Measurements from ENCODE around the gene GPR4. TPM values are rescaled to one million over a fixed set of nuclear protein-coding genes. Genes with fewer than 3 reads are reported as not detected.

Gene GPR4
- total and polyA plus RNA-seq, 2 experiments from 2014 or later, result 0.10 TPM; not detected in 1

DNA sequence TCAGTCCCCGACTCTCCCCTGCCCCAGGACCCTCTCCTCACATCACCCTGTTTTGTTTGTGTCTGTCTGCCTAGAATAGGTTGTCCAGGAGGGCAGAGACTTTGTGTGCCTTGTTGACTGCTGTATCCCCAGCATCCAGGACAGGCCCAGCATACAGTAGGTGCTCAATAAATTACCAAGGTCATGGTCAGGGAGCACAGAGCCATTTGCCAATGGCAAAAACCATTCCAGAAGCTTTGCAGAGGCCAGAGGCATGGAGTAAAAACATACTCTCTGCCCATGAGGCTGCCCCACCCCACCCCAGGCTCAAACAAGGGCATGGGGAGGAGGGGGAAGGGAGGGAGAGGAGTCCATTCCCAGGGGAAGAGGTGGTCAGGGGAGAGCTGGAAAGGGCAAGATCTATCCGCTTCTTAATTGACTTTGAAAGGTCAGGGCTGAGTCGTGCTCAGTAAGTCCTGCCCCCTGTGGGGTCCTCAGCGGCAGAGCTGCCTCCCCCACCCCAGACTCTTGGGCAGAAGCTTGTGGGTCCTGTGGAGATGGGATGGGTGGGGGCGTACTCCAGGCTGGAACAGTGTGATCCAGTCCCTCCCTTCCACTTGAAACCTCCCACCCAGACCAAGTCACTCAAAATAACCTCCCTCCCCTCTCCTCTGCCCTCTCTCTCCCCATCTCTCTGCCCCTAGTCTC lies 4.4 kb downstream of the GPR4 start:
- H3K79me2 ChIP-seq, result no peaks in the 10 kb centered on the region
- H2AFZ ChIP-seq, result no peak overlapping the region
- H3K36me3 ChIP-seq (replicated peaks; ENCODE audit: insufficient read depth, low read depth), result no peaks in the 10 kb centered on the region
- TF ChIP-seq EZH2phosphoT487 (IDR thresholded peaks at IDR 0.05; ENCODE audit: low read depth, severe bottlenecking, unreplicated experiment) (no peak), EZH2 (IDR thresholded peaks at IDR 0.05; ENCODE audit: borderline replicate concordance) (no peak)
- TF ChIP-seq, protein P1, sequence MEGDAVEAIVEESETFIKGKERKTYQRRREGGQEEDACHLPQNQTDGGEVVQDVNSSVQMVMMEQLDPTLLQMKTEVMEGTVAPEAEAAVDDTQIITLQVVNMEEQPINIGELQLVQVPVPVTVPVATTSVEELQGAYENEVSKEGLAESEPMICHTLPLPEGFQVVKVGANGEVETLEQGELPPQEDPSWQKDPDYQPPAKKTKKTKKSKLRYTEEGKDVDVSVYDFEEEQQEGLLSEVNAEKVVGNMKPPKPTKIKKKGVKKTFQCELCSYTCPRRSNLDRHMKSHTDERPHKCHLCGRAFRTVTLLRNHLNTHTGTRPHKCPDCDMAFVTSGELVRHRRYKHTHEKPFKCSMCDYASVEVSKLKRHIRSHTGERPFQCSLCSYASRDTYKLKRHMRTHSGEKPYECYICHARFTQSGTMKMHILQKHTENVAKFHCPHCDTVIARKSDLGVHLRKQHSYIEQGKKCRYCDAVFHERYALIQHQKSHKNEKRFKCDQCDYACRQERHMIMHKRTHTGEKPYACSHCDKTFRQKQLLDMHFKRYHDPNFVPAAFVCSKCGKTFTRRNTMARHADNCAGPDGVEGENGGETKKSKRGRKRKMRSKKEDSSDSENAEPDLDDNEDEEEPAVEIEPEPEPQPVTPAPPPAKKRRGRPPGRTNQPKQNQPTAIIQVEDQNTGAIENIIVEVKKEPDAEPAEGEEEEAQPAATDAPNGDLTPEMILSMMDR (IDR thresholded peaks at IDR 0.05; ENCODE audit: poor library complexity), result no peak
- no peaks in the 10 kb centered on the region for H3K9me3 ChIP-seq (ENCODE audit: low read depth)
- H3K27ac ChIP-seq, result no peak overlapping the region
- 24% methylated on average over 4 of the region's 5 CpGs for WGBS (ENCODE audit: low lambda C conversion rate, missing lambda C conversion rate)
- no peaks in the 10 kb centered on the region for H3K9me2 ChIP-seq (replicated peaks; ENCODE audit: insufficient read depth)
- peaks cover 73% of the 10 kb centered on the region for H3K27me3 ChIP-seq
- no peak overlapping the region for H3K4me3 ChIP-seq
- H4K20me1 ChIP-seq (ENCODE audit: insufficient read depth, poor library complexity, severe bottlenecking), result no peaks in the 10 kb centered on the region
- peaks cover 3% of the 10 kb centered on the region for H3K4me1 ChIP-seq (ENCODE audit: insufficient read depth)
- DNase-seq (ENCODE audit: low spot score), result no peak
- H3K4me2 ChIP-seq, result peak overlapping the region; percentile 57

DNA sequence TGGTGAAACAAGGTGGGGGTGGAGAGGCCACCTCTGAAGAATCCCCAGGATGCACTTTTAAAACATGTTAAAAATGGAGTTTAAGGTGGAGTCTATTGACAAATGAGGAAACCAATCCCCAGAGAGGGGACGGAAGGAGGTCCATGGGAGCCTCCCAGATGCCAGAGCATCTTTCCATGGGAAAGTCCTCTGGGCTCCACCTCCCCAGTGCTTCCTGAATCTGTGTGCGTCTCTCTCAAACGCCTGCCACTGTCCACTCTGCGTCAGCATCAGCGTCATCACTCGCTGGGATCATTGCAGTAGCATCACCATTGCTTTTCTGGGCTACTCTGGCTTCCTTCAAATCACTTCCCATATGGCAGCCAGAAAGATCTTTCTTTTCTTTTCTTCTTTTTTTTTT lies 6.2 kb downstream of the GPR4 start:
- H3K36me3 ChIP-seq (replicated peaks; ENCODE audit: insufficient read depth, low read depth), result no peaks in the 10 kb centered on the region
- TF ChIP-seq, protein P1 (IDR thresholded peaks at IDR 0.05; ENCODE audit: poor library complexity), result no peak
- no peak for TF ChIP-seq EZH2 (IDR thresholded peaks at IDR 0.05; ENCODE audit: borderline replicate concordance)
- no peak for TF ChIP-seq EZH2phosphoT487 (IDR thresholded peaks at IDR 0.05; ENCODE audit: low read depth, severe bottlenecking, unreplicated experiment)
- no peak overlapping the region for H3K4me2 ChIP-seq
- H3K9me3 ChIP-seq (ENCODE audit: low read depth), result no peaks in the 10 kb centered on the region
- H3K79me2 ChIP-seq, result no peaks in the 10 kb centered on the region
- H3K27ac ChIP-seq, result no peak overlapping the region
- H3K4me1 ChIP-seq (ENCODE audit: insufficient read depth), result peaks cover 3% of the 10 kb centered on the region
- H4K20me1 ChIP-seq (ENCODE audit: insufficient read depth, poor library complexity, severe bottlenecking), result no peaks in the 10 kb centered on the region
- DNase-seq (ENCODE audit: low spot score), result no peak
- WGBS (ENCODE audit: low lambda C conversion rate, missing lambda C conversion rate), result 75% methylated on average over 6 of the region's 6 CpGs
- H2AFZ ChIP-seq, result no peak overlapping the region
- no peaks in the 10 kb centered on the region for H3K9me2 ChIP-seq (replicated peaks; ENCODE audit: insufficient read depth)
- H3K27me3 ChIP-seq, result peaks cover 56% of the 10 kb centered on the region
- no peak overlapping the region for H3K4me3 ChIP-seq

DNA sequence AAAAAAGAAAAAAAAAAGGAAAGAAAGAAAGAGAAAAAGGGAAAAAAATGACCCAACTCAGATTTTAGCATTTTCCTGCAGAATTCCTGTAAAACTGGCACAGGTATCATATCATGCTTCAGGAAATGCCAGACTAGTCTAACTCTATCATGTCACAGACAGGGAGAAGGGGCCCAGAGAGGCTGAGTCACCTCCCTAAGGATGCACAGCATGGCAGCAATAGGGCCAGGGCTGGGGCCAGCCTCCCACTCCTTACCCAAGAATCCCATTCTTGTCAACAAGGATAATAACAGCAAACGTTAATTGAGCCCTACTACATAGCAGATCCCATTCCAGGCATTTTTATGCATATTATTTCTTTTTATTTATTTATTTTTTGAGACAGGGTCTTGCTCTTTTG lies 8.5 kb downstream of the GPR4 start:
- Histone ChIP-seq H3K4me1 (ENCODE audit: insufficient read depth) (peaks cover 3% of the 10 kb centered on the region), H3K36me3 (replicated peaks; ENCODE audit: insufficient read depth, low read depth) (no peaks in the 10 kb centered on the region), H3K4me3 (no peak overlapping the region), H3K4me2 (no peak overlapping the region), H2AFZ (no peak overlapping the region), H3K27me3 (peaks cover 36% of the 10 kb centered on the region), H3K9me3 (ENCODE audit: low read depth) (no peaks in the 10 kb centered on the region), H3K27ac (no peak overlapping the region), H4K20me1 (ENCODE audit: insufficient read depth, poor library complexity, severe bottlenecking) (no peaks in the 10 kb centered on the region), H3K9me2 (replicated peaks; ENCODE audit: insufficient read depth) (no peaks in the 10 kb centered on the region), H3K79me2 (no peaks in the 10 kb centered on the region)
- WGBS (ENCODE audit: low lambda C conversion rate, missing lambda C conversion rate), result 11% methylated on average over 1 of the region's 1 CpG
- no peak for TF ChIP-seq EZH2phosphoT487 (IDR thresholded peaks at IDR 0.05; ENCODE audit: low read depth, severe bottlenecking, unreplicated experiment)
- no peak for DNase-seq (ENCODE audit: low spot score)

DNA sequence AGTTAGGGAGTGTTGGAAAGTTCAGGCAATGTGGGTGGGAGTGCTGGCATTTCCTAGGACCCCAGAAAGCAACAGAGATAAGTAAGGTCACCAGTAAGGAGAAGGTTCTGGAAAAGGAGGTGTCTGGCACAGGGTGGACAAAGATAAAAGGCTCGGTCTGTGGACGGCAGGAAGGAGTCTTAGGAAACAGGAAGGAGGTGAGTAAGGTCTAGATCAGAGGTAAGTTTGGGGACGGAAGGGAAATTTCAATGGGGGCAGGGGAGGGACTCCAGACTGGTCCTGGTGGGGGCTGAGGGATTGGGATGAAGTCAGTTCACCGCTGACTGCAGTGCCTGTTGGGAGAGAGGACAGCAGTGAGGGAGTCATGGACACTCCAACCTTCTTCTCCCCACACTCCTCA lies 9.6 kb downstream of the GPR4 start:
- Histone ChIP-seq H4K20me1 (ENCODE audit: insufficient read depth, poor library complexity, severe bottlenecking) (no peaks in the 10 kb centered on the region), H3K4me3 (no peak overlapping the region), H3K27ac (no peak overlapping the region), H3K4me1 (ENCODE audit: insufficient read depth) (no peaks in the 10 kb centered on the region), H3K36me3 (replicated peaks; ENCODE audit: insufficient read depth, low read depth) (no peaks in the 10 kb centered on the region), H2AFZ (no peak overlapping the region), H3K79me2 (no peaks in the 10 kb centered on the region), H3K9me3 (ENCODE audit: low read depth) (no peaks in the 10 kb centered on the region), H3K4me2 (no peak overlapping the region), H3K9me2 (replicated peaks; ENCODE audit: insufficient read depth) (no peaks in the 10 kb centered on the region), H3K27me3 (peaks cover 25% of the 10 kb centered on the region)
- no peak for DNase-seq (ENCODE audit: low spot score)
- WGBS (ENCODE audit: low lambda C conversion rate, missing lambda C conversion rate), result 74% methylated on average over 4 of the region's 4 CpGs
- TF ChIP-seq EZH2 (IDR thresholded peaks at IDR 0.05; ENCODE audit: borderline replicate concordance), result no peak
- TF ChIP-seq, protein P1 (IDR thresholded peaks at IDR 0.05; ENCODE audit: poor library complexity), result no peak
- no peak for TF ChIP-seq EZH2phosphoT487 (IDR thresholded peaks at IDR 0.05; ENCODE audit: low read depth, severe bottlenecking, unreplicated experiment)

Data from hepatocyte (in vitro differentiated cells).